H9 (cell line): ENCODE measurements around the gene GRK4. TPM values are rescaled to one million over a fixed set of nuclear protein-coding genes. Genes with fewer than 3 reads are reported as not detected.

ENCODE experiments used
- DNase-seq: peaks from one replicate; pipeline ENCODE4 v3.0.0-alpha.2; 2017
- H2AFZ ChIP-seq: one replicate; pipeline ENCODE4 v1.6.1; 2013; ENCODE audit warnings: mild to moderate bottlenecking, low read length, control low read depth, moderate library complexity
- H2AK5ac ChIP-seq: 2 replicates; pipeline ENCODE4 v1.6.1; 2013; ENCODE audit warnings: low read length, control low read depth, mixed read lengths; ENCODE audit not compliant: insufficient read length
- H2BK120ac ChIP-seq: one replicate; pipeline ENCODE4 v1.6.1; 2013; ENCODE audit warnings: low read depth, mild to moderate bottlenecking, low read length, control low read depth, inconsistent platforms; ENCODE audit not compliant: poor library complexity, severe bottlenecking
- H2BK12ac ChIP-seq: 2 replicates; pipeline ENCODE4 v1.6.1; 2013; ENCODE audit warnings: low read length, control low read depth, mixed read lengths, low read depth; ENCODE audit not compliant: insufficient read length
- H2BK15ac ChIP-seq: 2 replicates; pipeline ENCODE4 v1.6.1; 2013; ENCODE audit warnings: low read depth, low read length, control low read depth
- H2BK20ac ChIP-seq: one replicate; pipeline ENCODE4 v1.6.1; 2013; ENCODE audit warnings: low read depth, mild to moderate bottlenecking, low read length, control low read depth, inconsistent platforms; ENCODE audit not compliant: poor library complexity, severe bottlenecking
- H2BK5ac ChIP-seq: 2 replicates; pipeline ENCODE4 v1.6.1; 2013; ENCODE audit warnings: low read length, control low read depth, mixed read lengths; ENCODE audit not compliant: insufficient read length
- H3K14ac ChIP-seq: 2 replicates; pipeline ENCODE4 v1.6.1; 2013; ENCODE audit warnings: low read length, control low read depth; ENCODE audit not compliant: insufficient read depth
- H3K18ac ChIP-seq: 2 replicates; pipeline ENCODE4 v1.6.1; 2013; ENCODE audit warnings: low read depth, mild to moderate bottlenecking, mixed read lengths, low read length, control low read depth; ENCODE audit not compliant: insufficient read length
- H3K23ac ChIP-seq: 2 replicates; pipeline ENCODE4 v1.6.1; 2013; ENCODE audit warnings: low read length, control low read depth, mixed read lengths, low read depth; ENCODE audit not compliant: insufficient read length
- H3K23me2 ChIP-seq: 2 replicates; pipeline ENCODE4 v1.6.1; 2013; ENCODE audit warnings: low read depth, mild to moderate bottlenecking, mixed read lengths, low read length, control low read depth; ENCODE audit not compliant: insufficient read length, poor library complexity, severe bottlenecking
- H3K27ac ChIP-seq: 2 replicates; pipeline ENCODE4 v1.5.1; 2013; ENCODE audit warnings: low read length, control low read depth, mixed read lengths, low read depth; ENCODE audit not compliant: insufficient read length
- H3K27me3 ChIP-seq: 2 replicates; pipeline ENCODE4 v1.6.1; 2013; ENCODE audit warnings: low read length, control low read depth, inconsistent platforms; ENCODE audit not compliant: insufficient read depth
- H3K4ac ChIP-seq: 2 replicates; pipeline ENCODE4 v1.6.1; 2013; ENCODE audit warnings: low read depth, mild to moderate bottlenecking, control low read depth, inconsistent platforms, low read length, moderate library complexity
- H3K4me1 ChIP-seq: 2 replicates; pipeline ENCODE4 v1.6.1; 2013; ENCODE audit warnings: low read length, control low read depth, inconsistent platforms; ENCODE audit not compliant: insufficient read depth
- H3K4me2 ChIP-seq: 2 replicates; pipeline ENCODE4 v1.6.1; 2013; ENCODE audit warnings: low read length, control low read depth, mixed read lengths; ENCODE audit not compliant: insufficient read length, insufficient read depth
- H3K56ac ChIP-seq: 2 replicates; pipeline ENCODE4 v1.6.1; 2013; ENCODE audit warnings: low read depth, mild to moderate bottlenecking, mixed read lengths, low read length, control low read depth; ENCODE audit not compliant: insufficient read length
- H3K79me1 ChIP-seq: 2 replicates; pipeline ENCODE4 v1.6.1; 2013; ENCODE audit warnings: low read depth, mild to moderate bottlenecking, moderate library complexity, low read length, control low read depth, inconsistent platforms; ENCODE audit not compliant: insufficient read depth, poor library complexity, severe bottlenecking
- H3K79me2 ChIP-seq: 2 replicates; pipeline ENCODE4 v1.6.1; 2013; ENCODE audit warnings: low read length, control low read depth, inconsistent platforms; ENCODE audit not compliant: insufficient read depth
- H3K9ac ChIP-seq: 2 replicates; pipeline ENCODE4 v1.6.1; 2013; ENCODE audit warnings: low read length, control low read depth, mixed read lengths; ENCODE audit not compliant: insufficient read length; ENCODE audit errors: extremely low read depth
- H3K9me3 ChIP-seq: one replicate; pipeline ENCODE4 v1.6.1; 2013; ENCODE audit warnings: low read depth, low read length, inconsistent platforms; ENCODE audit not compliant: control insufficient read depth
- H3T11ph ChIP-seq: one replicate; pipeline ENCODE4 v1.6.1; 2013; ENCODE audit warnings: mild to moderate bottlenecking, low read length, control low read depth, inconsistent platforms
- H4K20me1 ChIP-seq: one replicate; pipeline ENCODE4 v1.6.1; 2013; ENCODE audit not compliant: control insufficient read depth, insufficient read length, insufficient read depth
- H4K5ac ChIP-seq: 2 replicates; pipeline ENCODE4 v1.6.1; 2013; ENCODE audit warnings: low read depth, mild to moderate bottlenecking, mixed read lengths, low read length, control low read depth; ENCODE audit not compliant: insufficient read length
- H4K8ac ChIP-seq: replicated peaks from 2 replicates; pipeline ENCODE4 v1.6.1; 2013; ENCODE audit warnings: low read length, control low read depth, mixed read lengths, low read depth; ENCODE audit not compliant: insufficient read length
- H4K91ac ChIP-seq: 2 replicates; pipeline ENCODE4 v1.6.1; 2013; ENCODE audit warnings: low read depth, mild to moderate bottlenecking, moderate library complexity, mixed read lengths, low read length, control low read depth; ENCODE audit not compliant: insufficient read length
- H3K27ac Mint-ChIP-seq, 3 experiments: 2 replicates in 2 of 3; 3 replicates in 1 of 3; pipeline ENCODE4 v1.8.0; 2020 to 2021; ENCODE audit warnings: mixed read lengths in 3 of 3, mild to moderate bottlenecking in 1 of 3, moderate library complexity in 1 of 3
- H3K27me3 Mint-ChIP-seq: 2 replicates; pipeline ENCODE4 v1.8.0; 2021; ENCODE audit warnings: low read depth, mild to moderate bottlenecking, moderate library complexity, mixed read lengths
- H3K36me3 Mint-ChIP-seq, 3 experiments: 2 replicates in 2 of 3; 3 replicates in 1 of 3; pipeline ENCODE4 v1.8.0; 2020 to 2021; ENCODE audit warnings: low read depth in 3 of 3, mixed read lengths in 3 of 3; ENCODE audit not compliant: insufficient read depth in 1 of 3
- H3K4me1 Mint-ChIP-seq, 2 experiments: 2 replicates each; pipeline ENCODE4 v1.8.0; 2020; ENCODE audit warnings: mixed read lengths in 2 of 2
- H3K4me3 Mint-ChIP-seq, 2 experiments: 2 replicates in 1 of 2; 3 replicates in 1 of 2; pipeline ENCODE4 v1.8.0; 2020 to 2021; ENCODE audit warnings: mild to moderate bottlenecking in 2 of 2, mixed read lengths in 2 of 2, moderate library complexity in 1 of 2
- H3K9me3 Mint-ChIP-seq, 2 experiments: 2 replicates in 1 of 2; 3 replicates in 1 of 2; pipeline ENCODE4 v1.8.0; 2020; ENCODE audit warnings: mild to moderate bottlenecking in 2 of 2, mixed read lengths in 2 of 2, moderate library complexity in 1 of 2
- WGBS: extraction: QIAGEN DNeasy Blood & Tissue Kit; methylation state at CpG from one replicate; pipeline ENCODE4 v1.1.7; 2013; ENCODE audit warnings: missing lambda C conversion rate, low lambda C conversion rate, mixed read lengths; ENCODE audit not compliant: insufficient read length; ENCODE audit errors: extremely low coverage; 5-methylcytosine and 5-hydroxymethylcytosine counted together
- total RNA-seq: library from RNA; stranded (reverse); gene quantifications from 2 replicates; pipeline ENCODE4 v1.2.1, GENCODE V29; 2021
- TF ChIP-seq, protein P1 (sequence below): fragments of 200-600 bp; sonication (generic); conservative IDR thresholded peaks from 3 replicates; pipeline ENCODE4 v1.8.0; 2021; ENCODE audit warnings: antibody characterized with exemption, mild to moderate bottlenecking

Gene GRK4
- total RNA-seq, 1 experiment from 2014 or later = 4.8 TPM

DNA sequence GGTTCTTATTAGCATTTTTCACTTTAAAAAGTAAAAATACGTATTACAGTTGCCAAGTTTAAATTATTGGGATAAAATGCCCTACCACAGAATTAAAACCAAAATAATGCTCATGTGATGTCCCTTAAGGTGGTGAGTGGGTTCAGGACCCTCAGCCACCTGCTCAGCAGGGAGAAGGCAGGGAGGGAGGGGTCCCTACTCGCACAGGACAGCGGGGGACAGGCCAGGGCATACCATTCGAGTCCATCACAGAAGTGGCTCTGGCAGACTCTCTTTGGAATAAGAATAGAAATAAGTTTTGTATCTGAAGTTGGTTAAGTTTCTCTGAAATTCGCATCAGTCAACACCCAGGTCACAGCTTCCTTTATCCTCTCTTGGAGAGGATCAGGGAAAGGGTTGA lies 37.9 kb upstream of the GRK4 start:
- no peak overlapping the region for H2BK15ac ChIP-seq
- no peak overlapping the region for H2AK5ac ChIP-seq
- Mint-ChIP-seq H3K9me3 (peaks cover 4 to 19% of the 10 kb centered on the region in 2 experiments), H3K27ac (peak overlapping the region in 2 of 3 experiments; percentile 65 to 69; a peak in 2 of 7 replicates), H3K4me3 (no peak overlapping the region), H3K27me3 (no peaks in the 10 kb centered on the region), H3K36me3 (peaks cover 58 to 86% (median 82%) of the 10 kb centered on the region in 3 experiments), H3K4me1 (peaks cover 32 to 42% of the 10 kb centered on the region in 2 experiments)
- H3K56ac ChIP-seq = no peak overlapping the region
- WGBS = no CpG with 5 or more reads among the region's 5 CpGs
- TF ChIP-seq, protein P1, sequence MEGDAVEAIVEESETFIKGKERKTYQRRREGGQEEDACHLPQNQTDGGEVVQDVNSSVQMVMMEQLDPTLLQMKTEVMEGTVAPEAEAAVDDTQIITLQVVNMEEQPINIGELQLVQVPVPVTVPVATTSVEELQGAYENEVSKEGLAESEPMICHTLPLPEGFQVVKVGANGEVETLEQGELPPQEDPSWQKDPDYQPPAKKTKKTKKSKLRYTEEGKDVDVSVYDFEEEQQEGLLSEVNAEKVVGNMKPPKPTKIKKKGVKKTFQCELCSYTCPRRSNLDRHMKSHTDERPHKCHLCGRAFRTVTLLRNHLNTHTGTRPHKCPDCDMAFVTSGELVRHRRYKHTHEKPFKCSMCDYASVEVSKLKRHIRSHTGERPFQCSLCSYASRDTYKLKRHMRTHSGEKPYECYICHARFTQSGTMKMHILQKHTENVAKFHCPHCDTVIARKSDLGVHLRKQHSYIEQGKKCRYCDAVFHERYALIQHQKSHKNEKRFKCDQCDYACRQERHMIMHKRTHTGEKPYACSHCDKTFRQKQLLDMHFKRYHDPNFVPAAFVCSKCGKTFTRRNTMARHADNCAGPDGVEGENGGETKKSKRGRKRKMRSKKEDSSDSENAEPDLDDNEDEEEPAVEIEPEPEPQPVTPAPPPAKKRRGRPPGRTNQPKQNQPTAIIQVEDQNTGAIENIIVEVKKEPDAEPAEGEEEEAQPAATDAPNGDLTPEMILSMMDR = no peak
- no peak overlapping the region for H2BK120ac ChIP-seq
- H4K20me1 ChIP-seq = peaks cover 2% of the 10 kb centered on the region
- no peak overlapping the region for H3T11ph ChIP-seq
- no peak for DNase-seq
- H4K91ac ChIP-seq = no peak overlapping the region
- H3K79me1 ChIP-seq = no peaks in the 10 kb centered on the region
- H4K5ac ChIP-seq = no peak overlapping the region
- no peak overlapping the region for H3K4me2 ChIP-seq
- H3K79me2 ChIP-seq = no peaks in the 10 kb centered on the region
- no peak overlapping the region for H2BK5ac ChIP-seq
- no peak overlapping the region for H2AFZ ChIP-seq
- H3K27me3 ChIP-seq = no peaks in the 10 kb centered on the region
- H3K14ac ChIP-seq = no peak overlapping the region
- H2BK20ac ChIP-seq = no peak overlapping the region
- H3K27ac ChIP-seq = no peak overlapping the region
- no peak overlapping the region for H2BK12ac ChIP-seq
- H3K9me3 ChIP-seq = no peaks in the 10 kb centered on the region
- H3K23ac ChIP-seq = no peak overlapping the region
- no peak overlapping the region for H4K8ac ChIP-seq
- H3K23me2 ChIP-seq = no peaks in the 10 kb centered on the region
- no peak overlapping the region for H3K4ac ChIP-seq
- no peak overlapping the region for H3K18ac ChIP-seq
- H3K9ac ChIP-seq = no peak overlapping the region
- peaks cover 6% of the 10 kb centered on the region; the same call in 1 of the 2 replicates for H3K4me1 ChIP-seq
